Smooth muscle cell (in vitro differentiated cells): ENCODE results near the gene PSD2. TPM values are rescaled to one million over a fixed set of nuclear protein-coding genes. Genes with fewer than 3 reads are reported as not detected.
A peak's percentile ranks its signal among the peaks of the same experiment; 100 is the strongest.

Source experiments
- DNase-seq: peaks from one replicate; lab custom pipeline; 2025; ENCODE audit not compliant: unreplicated experiment; lab: John Stamatoyannopoulos, UW
- H2AFZ ChIP-seq: fragments of 200-600 bp; sonication (generic); 2 replicates; pipeline ENCODE4 v1.6.0; 2016; ENCODE audit warnings: antibody characterized with exemption, low read depth, mild to moderate bottlenecking
- H3F3A ChIP-seq: fragments of 200-600 bp; sonication (generic); 2 replicates; pipeline ENCODE4 v1.6.0; 2017; ENCODE audit warnings: antibody characterized with exemption, low read depth
- H3K27ac ChIP-seq: fragments of 200-600 bp; sonication (generic); 2 replicates; pipeline ENCODE4 v1.5.1; 2016; ENCODE audit warnings: low read depth, mild to moderate bottlenecking
- H3K27me3 ChIP-seq: fragments of 200-600 bp; sonication (generic); 2 replicates; pipeline ENCODE4 v1.6.1; 2016; ENCODE audit warnings: low read depth, mild to moderate bottlenecking
- H3K36me3 ChIP-seq: fragments of 200-600 bp; sonication (generic); 2 replicates; pipeline ENCODE4 v1.5.1; 2016; ENCODE audit warnings: low read depth
- H3K4me1 ChIP-seq: fragments of 200-600 bp; sonication (generic); 2 replicates; pipeline ENCODE4 v1.5.1; 2016; ENCODE audit warnings: low read depth
- H3K4me2 ChIP-seq: fragments of 200-600 bp; sonication (generic); 2 replicates; pipeline ENCODE4 v1.6.0; 2016; ENCODE audit warnings: mild to moderate bottlenecking
- H3K4me3 ChIP-seq: fragments of 200-600 bp; sonication (generic); 2 replicates; pipeline ENCODE4 v1.5.1; 2016; ENCODE audit warnings: mild to moderate bottlenecking
- H3K79me2 ChIP-seq: fragments of 200-600 bp; sonication (generic); 2 replicates; pipeline ENCODE4 v1.6.0; 2016; ENCODE audit warnings: low read depth, mild to moderate bottlenecking
- H3K9ac ChIP-seq: fragments of 200-600 bp; sonication (generic); 2 replicates; pipeline ENCODE4 v1.6.0; 2016; ENCODE audit warnings: low read depth
- H3K9me3 ChIP-seq: fragments of 200-600 bp; sonication (generic); replicated peaks from 2 replicates; pipeline ENCODE4 v1.5.1; 2016; ENCODE audit warnings: low read depth
- H4K20me1 ChIP-seq: fragments of 200-600 bp; sonication (generic); 2 replicates; pipeline ENCODE4 v1.6.0; 2016; ENCODE audit warnings: low read depth
- WGBS: methylation state at CpG from one replicate; pipeline ENCODE4 v1.1.7; 2016; ENCODE audit warnings: low lambda C conversion rate; 5-methylcytosine and 5-hydroxymethylcytosine counted together
- polyA plus RNA-seq: library from polyadenylated mRNA; unstranded; fragments of >200 nt; fragmentation: Nextera tagmentation; extraction: Ambion mirVana; gene quantifications from 2 replicates; pipeline ENCODE4 v1.2.1, GENCODE V29; 2016
- total RNA-seq: library from RNA; depleted of rRNA; stranded (reverse); fragments of >200 nt; gene quantifications from 2 replicates; pipeline ENCODE4 v1.2.3, GENCODE V29; 2014
- TF ChIP-seq, protein P1 (sequence below): fragments of 200-600 bp; sonication (generic); IDR thresholded peaks from 2 replicates; pipeline ENCODE4 v1.5.1; 2017; ENCODE audit warnings: borderline replicate concordance, mild to moderate bottlenecking, antibody characterized with exemption; ENCODE audit not compliant: insufficient read depth, poor library complexity, severe bottlenecking

Gene PSD2
- total and polyA plus RNA-seq, 2 experiments from 2014 or later: 0.54 to 0.81 TPM

DNA sequence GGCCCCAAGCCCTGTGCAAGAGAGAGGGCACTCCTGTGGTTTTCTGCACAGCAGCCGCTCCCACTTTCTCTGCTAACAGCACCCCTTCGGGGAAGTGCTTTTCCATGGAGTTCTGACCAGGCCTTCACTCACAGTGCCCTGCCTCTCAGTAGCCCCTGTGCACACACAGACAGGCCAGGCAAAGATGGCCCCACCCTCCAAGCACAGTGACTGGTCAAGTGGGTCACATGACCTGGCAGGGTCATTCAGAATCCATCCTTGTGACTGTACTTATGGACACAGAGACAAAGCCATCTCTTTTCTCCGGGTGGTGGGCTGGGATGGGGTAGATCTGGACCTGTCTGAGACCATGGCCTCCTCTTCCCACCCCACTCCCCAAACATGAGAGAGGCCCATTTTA is 82.5 kb downstream of the PSD2 start:
- TF ChIP-seq, protein P1, sequence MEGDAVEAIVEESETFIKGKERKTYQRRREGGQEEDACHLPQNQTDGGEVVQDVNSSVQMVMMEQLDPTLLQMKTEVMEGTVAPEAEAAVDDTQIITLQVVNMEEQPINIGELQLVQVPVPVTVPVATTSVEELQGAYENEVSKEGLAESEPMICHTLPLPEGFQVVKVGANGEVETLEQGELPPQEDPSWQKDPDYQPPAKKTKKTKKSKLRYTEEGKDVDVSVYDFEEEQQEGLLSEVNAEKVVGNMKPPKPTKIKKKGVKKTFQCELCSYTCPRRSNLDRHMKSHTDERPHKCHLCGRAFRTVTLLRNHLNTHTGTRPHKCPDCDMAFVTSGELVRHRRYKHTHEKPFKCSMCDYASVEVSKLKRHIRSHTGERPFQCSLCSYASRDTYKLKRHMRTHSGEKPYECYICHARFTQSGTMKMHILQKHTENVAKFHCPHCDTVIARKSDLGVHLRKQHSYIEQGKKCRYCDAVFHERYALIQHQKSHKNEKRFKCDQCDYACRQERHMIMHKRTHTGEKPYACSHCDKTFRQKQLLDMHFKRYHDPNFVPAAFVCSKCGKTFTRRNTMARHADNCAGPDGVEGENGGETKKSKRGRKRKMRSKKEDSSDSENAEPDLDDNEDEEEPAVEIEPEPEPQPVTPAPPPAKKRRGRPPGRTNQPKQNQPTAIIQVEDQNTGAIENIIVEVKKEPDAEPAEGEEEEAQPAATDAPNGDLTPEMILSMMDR: no peak
- no peaks in the 10 kb centered on the region for H3K27me3 ChIP-seq
- 94% methylated on average over 3 of the region's 3 CpGs for WGBS
- no peak overlapping the region for H3K4me3 ChIP-seq
- no peaks in the 10 kb centered on the region for H3K79me2 ChIP-seq
- no peaks in the 10 kb centered on the region for H3K36me3 ChIP-seq
- no peak overlapping the region for H2AFZ ChIP-seq
- no peak overlapping the region for H3K9ac ChIP-seq
- H3K4me2 ChIP-seq: no peak overlapping the region
- no peaks in the 10 kb centered on the region for H4K20me1 ChIP-seq
- no peaks in the 10 kb centered on the region for H3K9me3 ChIP-seq
- no peak for DNase-seq
- H3F3A ChIP-seq: no peaks in the 10 kb centered on the region
- H3K27ac ChIP-seq: no peak overlapping the region
- no peaks in the 10 kb centered on the region for H3K4me1 ChIP-seq

DNA sequence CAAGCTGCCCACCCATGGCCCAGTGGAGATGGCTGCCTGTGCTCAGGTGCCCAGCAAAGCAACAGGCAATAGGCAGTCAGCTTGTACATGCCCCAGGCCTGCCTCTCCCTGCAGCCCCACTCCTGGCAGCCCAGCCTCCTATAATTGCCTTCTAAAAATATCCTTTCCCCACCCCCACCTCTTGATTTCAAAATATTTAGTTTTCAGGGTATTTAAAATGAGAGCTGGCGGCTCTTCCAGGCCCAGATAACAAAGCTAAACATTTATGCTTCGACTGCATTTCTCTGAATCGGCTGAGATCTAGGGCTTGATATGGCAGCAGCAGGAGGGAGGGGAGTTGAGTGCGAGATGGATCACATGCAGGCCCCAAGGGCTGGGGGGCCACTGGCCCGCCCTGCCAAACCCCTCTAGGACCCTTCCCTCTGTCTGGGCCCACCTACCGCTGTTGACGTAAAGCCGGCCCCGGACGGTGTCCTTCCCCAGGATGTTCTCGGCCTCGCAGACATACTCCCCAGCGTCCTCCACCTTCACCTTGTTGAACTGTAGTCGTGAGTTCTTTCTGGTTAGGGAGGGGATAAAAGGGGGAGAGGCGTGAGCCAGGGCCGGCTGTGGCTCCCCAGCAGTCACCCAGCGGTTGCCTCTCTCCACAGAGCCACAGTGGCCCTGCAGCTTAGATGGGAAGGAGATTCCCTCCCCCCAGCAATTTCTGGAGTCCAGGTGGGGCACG is 85.0 kb downstream of the PSD2 start:
- Histone ChIP-seq H3K79me2 (no peaks in the 10 kb centered on the region), H3K4me3 (no peak overlapping the region), H3F3A (no peaks in the 10 kb centered on the region), H3K4me1 (no peaks in the 10 kb centered on the region), H3K9me3 (no peaks in the 10 kb centered on the region), H3K27ac (no peak overlapping the region), H2AFZ (peak overlapping the region; percentile 49), H3K9ac (no peak overlapping the region), H3K36me3 (no peaks in the 10 kb centered on the region), H3K4me2 (peak overlapping the region; percentile 40), H4K20me1 (no peaks in the 10 kb centered on the region), H3K27me3 (no peaks in the 10 kb centered on the region)
- WGBS: 74% methylated on average over 18 of the region's 18 CpGs
- DNase-seq: no peak
- TF ChIP-seq, protein P1: no peak

DNA sequence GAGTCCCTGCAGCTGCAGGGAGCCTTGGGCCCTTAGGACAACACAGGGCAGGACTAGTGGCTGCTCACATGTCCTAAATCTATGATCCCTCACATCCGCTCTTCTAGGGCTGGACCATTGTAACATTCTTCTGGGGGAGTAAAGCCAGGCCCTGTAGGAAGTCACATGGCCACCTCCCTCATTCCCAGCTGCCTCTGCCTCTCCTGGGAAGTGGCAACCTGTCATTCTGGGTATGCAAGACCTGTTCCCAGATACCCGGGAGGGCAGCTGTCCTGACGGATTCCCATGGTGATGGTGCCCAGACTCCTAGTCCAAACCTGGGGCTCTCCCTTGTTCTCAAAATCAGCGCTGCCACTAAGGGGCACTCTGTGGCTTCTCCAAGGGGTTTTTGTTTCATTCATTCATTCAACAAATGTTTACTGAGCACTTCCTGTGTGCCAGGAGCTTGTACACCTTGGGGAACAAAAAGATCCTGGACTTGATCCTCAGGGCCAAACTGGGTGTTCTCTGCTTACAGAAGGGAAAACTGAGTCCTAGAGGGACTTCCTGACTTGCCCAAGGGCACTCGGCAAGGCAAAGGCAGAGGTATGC is 85.6 kb downstream of the PSD2 start:
- Histone ChIP-seq H3K36me3 (no peaks in the 10 kb centered on the region), H3K4me2 (peak overlapping the region; percentile 40), H3K27ac (no peak overlapping the region), H4K20me1 (no peaks in the 10 kb centered on the region), H2AFZ (no peak overlapping the region), H3K4me1 (no peaks in the 10 kb centered on the region), H3K9me3 (no peaks in the 10 kb centered on the region), H3K79me2 (no peaks in the 10 kb centered on the region), H3K27me3 (no peaks in the 10 kb centered on the region), H3K9ac (no peak overlapping the region), H3F3A (no peaks in the 10 kb centered on the region), H3K4me3 (no peak overlapping the region)
- DNase-seq: no peak
- TF ChIP-seq, protein P1: no peak
- WGBS: 72% methylated on average over 5 of the region's 5 CpGs
